GM18498 (cell line): ENCODE data around the gene FBXW11.
"Not testable (repeated sequence)": the region's sequence is repeated elsewhere in the genome, so short reads cannot be mapped to it uniquely, and the experiment has no call there.

Experiments
- ATAC-seq: cut with Tn5 transposase; IDR thresholded peaks from one replicate; pipeline ENCODE4 v1.9.1; 2021; ENCODE audit warnings: mild to moderate bottlenecking, moderate library complexity; ENCODE audit not compliant: unreplicated experiment

Gene FBXW11

DNA sequence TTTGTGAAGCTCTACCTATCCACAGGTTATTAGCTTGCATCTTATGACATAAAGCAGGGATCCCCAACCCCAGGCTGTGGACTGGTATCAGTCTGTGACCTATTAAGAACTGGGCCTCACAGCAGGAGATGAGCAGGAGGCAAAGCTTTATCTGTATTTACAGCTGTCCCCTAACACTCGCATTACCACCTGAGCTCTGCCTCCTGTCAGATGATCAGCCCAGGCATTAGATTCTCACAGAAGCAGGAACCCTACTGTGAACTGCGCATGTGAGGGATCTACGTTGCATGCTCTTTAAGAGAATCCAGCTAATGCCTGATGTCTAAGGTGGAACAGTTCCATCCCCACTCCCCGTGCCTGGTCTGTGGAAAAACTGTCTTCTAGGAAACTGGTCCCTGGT, 19.7 kb downstream of the FBXW11 start:
- ATAC-seq, result no peak

- peak; percentile 43 for ATAC-seq
Measured at GRCh38 chr5:171984748-171985419, 21.6 kb downstream of the FBXW11 start.

GRCh38 chr5:171981847-171982246, 24.6 kb downstream of the FBXW11 start:
- ATAC-seq, result no peak

DNA sequence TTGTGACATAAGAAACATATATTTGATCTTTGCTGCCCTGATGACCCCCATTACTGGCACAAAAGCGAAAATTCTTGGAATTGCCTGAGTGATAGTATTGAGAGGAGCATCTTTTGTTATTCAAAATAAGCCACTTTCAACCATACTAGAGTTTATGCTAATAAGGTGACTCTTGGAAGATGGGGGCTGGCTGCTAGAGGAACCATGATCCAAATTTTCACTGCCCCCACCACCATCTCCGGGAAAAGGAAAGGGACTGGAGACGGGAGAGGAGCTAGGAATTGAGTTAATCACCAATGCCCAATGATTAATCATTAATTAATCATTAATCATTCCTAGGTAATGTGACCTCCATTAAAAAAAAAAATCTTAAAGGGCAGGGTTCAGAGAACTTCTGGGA, 25.6 kb downstream of the FBXW11 start:
- no peak for ATAC-seq

DNA sequence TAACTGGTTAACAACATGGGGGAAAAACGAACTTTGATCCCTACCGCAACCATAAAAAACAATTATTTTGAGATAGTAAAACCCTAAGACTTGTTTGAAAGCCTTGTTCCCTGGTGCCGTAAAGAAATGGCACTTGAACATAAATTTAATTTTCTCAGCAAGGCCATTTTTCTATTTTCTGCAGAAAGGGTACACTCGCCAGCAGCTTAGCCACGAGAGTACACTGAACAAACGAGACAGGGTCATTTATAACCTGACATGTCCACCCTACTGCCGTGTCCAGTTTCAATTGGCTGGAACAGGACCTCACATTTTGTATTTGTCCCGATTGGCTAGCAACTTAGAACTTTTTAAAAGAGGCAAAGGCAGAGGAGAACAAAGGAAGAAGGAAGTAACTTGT, 26.8 kb downstream of the FBXW11 start:
- no peak for ATAC-seq

DNA sequence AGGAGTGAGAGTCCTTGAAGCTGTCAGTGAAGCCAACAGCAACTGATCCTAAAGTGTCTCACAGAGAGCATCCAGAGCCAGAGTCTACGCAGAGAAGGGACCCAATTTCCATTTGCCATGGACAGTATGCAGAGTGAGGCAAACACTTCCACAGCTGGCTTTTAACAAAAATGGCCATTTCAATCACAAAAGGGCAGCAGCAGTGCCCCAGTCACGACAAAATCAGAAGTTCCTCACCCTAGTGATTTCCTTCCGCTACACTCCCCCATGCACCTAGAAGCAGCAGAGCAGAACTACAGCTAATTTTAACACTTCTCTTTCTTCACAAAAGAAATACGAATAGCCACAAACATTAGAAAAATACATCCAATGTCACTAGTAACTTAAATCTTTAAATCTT, 27.9 kb downstream of the FBXW11 start:
- peak; percentile 50 for ATAC-seq

GRCh38 chr5:171978016-171978415, 28.4 kb downstream of the FBXW11 start:
- ATAC-seq, result peak; percentile 49

DNA sequence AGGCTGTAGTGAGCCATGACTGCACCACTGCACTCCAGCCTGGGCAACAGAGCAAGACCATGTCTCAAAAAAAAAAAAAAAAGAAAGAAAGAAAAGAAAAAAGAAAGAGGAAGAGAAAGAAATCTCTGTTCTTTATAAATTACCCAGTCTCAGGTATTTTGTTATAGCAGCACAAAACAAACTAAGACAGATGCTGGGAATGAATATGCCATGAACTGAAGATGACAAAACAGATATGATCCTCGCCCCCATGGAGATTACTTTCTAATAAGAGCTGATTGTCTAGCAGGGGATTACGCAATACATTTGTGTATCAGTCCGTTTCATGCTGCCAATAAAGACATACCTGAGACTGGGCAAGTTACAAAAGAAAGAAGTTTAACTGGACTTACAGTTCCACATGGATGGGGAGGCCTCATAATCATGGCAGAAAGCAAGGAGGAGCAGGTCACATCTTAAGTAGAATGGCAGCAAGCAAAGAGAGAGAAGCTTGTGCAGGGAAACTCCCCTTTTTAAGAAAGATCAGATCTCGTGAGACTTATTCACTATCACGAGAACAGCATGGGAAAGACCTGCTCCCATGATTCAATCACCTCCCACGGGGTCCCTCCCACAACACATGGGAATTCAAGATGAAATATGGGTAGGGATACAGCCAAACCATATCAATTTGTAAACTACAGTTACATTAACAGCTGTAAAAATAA, 29.0 kb downstream of the FBXW11 start:
- ATAC-seq, result not testable (repeated sequence)

GRCh38 chr5:171975877-171976667, 30.4 kb downstream of the FBXW11 start:
- ATAC-seq, result no peak

- no peak for ATAC-seq
Measured at GRCh38 chr5:171975262-171975876, 31.1 kb downstream of the FBXW11 start.

DNA sequence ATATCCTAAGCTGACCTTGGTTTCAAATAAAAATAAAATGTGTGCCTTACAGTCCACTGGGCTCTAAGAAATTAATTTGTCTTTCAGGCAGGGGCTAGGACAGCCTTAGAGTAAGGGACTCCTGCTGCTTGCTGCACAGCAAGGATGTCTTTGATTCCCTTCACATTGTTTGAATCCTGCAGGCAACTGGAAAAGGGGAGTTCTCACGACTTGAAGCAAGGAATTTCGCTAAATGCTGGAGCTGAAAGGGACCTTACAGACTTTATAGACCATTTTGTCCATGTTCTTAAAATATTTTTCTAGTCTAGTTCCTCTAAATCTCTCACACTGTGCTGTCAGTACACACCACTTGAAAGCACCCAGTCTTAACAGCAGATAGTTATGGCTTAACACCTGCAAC, 35.6 kb downstream of the FBXW11 start:
- no peak for ATAC-seq

- no peak for ATAC-seq
Measured at GRCh38 chr5:171969288-171969880, 37.1 kb downstream of the FBXW11 start.

- no peak for ATAC-seq
Measured at GRCh38 chr5:171968531-171968930, 37.9 kb downstream of the FBXW11 start.

DNA sequence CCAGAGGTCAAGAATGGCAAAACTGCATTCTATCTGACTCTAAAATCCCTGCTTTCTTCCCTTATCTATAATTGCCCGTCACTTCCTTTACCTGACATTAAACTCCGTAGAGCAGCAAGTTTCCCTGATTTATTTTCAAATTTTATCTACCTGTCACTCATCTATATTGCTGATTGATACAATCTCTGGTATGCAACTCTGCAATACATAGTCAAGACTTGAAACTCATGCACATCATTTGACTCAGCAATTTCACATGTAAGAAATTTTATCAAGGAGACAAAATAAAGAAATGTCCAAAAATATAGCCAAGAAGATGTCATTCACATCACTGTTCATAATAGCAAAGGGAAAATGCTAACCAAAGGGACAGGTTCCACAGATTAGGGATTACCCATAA, 39.5 kb downstream of the FBXW11 start:
- ATAC-seq, result no peak

DNA sequence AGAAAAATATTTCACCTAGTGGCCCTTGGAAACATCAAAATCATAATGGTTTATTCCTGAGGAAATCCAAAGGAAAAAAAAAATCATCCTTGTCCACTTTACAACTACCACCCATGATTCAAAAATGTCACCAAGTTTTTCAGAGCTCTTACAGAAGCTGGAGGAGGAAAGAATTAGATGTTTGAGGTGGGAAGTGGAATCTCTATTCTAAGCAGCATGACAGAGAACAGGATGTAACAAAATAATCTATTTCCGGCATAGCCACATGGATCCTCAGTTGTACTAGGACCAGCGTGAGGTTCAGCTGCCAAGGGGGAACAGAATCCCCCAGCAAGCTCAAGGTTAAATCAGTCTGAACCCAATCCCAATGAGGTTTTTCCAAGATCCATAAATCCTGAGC, 40.2 kb downstream of the FBXW11 start:
- no peak for ATAC-seq

GRCh38 chr5:171965745-171966144, 40.7 kb downstream of the FBXW11 start:
- ATAC-seq, result no peak

- no peak for ATAC-seq
Measured at GRCh38 chr5:171963416-171963815, 43.0 kb downstream of the FBXW11 start.

GRCh38 chr5:171961117-171961516, 45.3 kb downstream of the FBXW11 start:
- peak; percentile 63 for ATAC-seq

DNA sequence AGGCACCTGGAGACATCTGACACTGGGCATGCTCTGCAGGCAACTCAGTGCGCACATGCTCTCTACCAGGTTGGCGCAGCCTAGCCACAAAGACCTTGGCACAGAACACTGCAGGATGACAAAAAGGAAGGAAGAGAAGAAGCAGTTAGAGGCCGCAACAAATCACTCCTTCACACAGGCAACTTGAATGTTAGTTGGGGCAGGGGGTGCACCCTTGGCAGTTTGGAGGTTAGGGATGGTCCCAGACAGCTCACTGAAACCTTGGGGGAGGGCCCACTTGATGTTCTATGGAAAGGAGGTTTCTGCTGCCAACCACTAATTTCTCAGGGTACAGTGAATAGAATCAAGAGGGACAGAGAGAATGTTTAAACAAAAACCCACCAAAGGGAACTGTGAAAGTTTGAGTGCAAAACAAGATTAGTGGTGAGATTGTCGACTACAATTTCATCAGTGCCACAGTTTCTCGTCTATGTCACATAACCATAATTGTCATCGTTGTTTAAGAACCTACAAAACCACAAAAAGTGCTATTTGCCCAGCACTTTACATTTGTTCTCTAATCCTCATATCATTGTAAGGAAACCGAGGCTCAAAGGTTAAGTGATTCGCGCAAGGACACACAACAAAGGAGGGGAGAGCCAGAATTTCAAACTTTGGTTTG, 48.7 kb downstream of the FBXW11 start:
- ATAC-seq, result peak; percentile 63

DNA sequence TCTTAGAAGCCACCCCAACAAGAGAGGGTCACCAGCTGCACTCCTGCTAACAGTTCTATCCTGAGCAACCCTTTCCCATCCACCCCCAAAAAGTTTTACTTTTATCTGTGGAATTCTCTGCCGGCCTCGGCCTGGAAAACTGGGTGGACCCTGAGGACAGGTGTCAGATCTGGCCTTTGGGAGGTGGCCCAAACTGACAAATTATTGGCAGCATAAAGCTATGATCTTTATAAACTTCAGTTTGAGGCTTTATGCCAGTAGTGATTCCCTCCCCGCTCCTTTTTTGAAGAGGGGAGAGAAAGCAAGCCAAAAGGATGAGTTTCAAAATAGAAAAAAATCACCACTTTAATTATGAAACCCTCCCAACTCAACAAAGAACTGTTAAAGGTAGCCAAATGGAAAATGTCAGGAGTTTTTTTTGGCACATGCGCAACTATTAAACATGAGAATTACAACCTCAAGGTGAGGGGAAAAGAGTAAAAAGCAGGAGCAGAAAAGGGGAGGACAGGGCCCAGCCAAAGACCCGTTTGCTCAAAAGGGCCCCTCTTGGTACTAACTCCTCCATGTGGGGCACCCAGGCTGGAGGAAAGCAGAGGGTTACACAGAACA, 49.4 kb downstream of the FBXW11 start:
- peak; percentile 2 for ATAC-seq
